ENCODE data around the gene HNRNPR. TPM values are rescaled to one million over a fixed set of nuclear protein-coding genes. Genes with fewer than 3 reads are reported as not detected.

HNRNPR gene
- total and polyA plus RNA-seq, 9 of the 15 experiments (the other 6 are each of a cell fraction or from before 2014, with no cell fraction given), result 80.9 to 372 (median 301) TPM

- no peaks in the 10 kb centered on the region for H3K9me1 ChIP-seq (ENCODE audit: control insufficient read depth, insufficient read depth, low read length)
- H3K4me2 ChIP-seq (ENCODE audit: insufficient read depth, low read length), result no peak overlapping the region
- TF ChIP-seq NFYB (IDR thresholded peaks at IDR 0.05; ENCODE audit: extremely low read depth, insufficient read length) (no peak), SMAD1 (IDR thresholded peaks at IDR 0.05; ENCODE audit: low read depth, low read length, partially characterized antibody) (no peak), ADNP (tag; IDR thresholded peaks at IDR 0.05) (no peak), TRIM24 (IDR thresholded peaks at IDR 0.05) (no peak), TAF15 (IDR thresholded peaks at IDR 0.05; ENCODE audit: low read depth, low read length) (no peak), RBM25 (IDR thresholded peaks at IDR 0.05; ENCODE audit: low read depth, low read length, severe bottlenecking) (no peak)
- TF ChIP-seq, protein P1, sequence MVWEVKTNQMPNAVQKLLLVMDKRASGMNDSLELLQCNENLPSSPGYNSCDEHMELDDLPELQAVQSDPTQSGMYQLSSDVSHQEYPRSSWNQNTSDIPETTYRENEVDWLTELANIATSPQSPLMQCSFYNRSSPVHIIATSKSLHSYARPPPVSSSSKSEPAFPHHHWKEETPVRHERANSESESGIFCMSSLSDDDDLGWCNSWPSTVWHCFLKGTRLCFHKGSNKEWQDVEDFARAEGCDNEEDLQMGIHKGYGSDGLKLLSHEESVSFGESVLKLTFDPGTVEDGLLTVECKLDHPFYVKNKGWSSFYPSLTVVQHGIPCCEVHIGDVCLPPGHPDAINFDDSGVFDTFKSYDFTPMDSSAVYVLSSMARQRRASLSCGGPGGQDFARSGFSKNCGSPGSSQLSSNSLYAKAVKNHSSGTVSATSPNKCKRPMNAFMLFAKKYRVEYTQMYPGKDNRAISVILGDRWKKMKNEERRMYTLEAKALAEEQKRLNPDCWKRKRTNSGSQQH (CRISPR knock-in tag; IDR thresholded peaks at IDR 0.05), result no peak
- no peaks in the 10 kb centered on the region; a peak in 1 of 5 replicates for H3K4me1 ChIP-seq (replicated peaks in 1 of 2; ENCODE audit: control insufficient read depth in 2 of 2, insufficient read depth in 2 of 2, low read length in 2 of 2)
- H3K27ac ChIP-seq (ENCODE audit: extremely low read depth, low read depth, low read length), result no peak overlapping the region
- ChIA-PET CTCF (ENCODE audit: low intra/inter-chr PET ratio) (no interaction called here), POLR2A (interaction anchor here (1.0 to 7.7 kb wide), 6 partner anchors 8 to 292 kb away, joined by 3 to 35 read pairs (median 6); partner anchors contain the start of gene HNRNPR)
- WGBS (ENCODE audit: insufficient coverage, low coverage, missing lambda C conversion rate), result 19% methylated on average over 3 of the region's 3 CpGs
- peaks cover 28% of the 10 kb centered on the region for H3K36me3 ChIP-seq (ENCODE audit: control insufficient read depth, insufficient read depth, low read length)
- DNase-seq (ENCODE audit: extremely low read depth in 1 of 4, low spot score in 3 of 4), result no peak
- FAIRE-seq, result no peak
- ATAC-seq, result no peak
- no peaks in the 10 kb centered on the region for H3K79me2 ChIP-seq (ENCODE audit: control insufficient read depth, insufficient read depth, low read length)
- no peak overlapping the region for H3K9ac ChIP-seq (ENCODE audit: insufficient read depth in 1 of 2, low read depth in 2 of 2, low read length in 2 of 2)
- no TSS peak for BruUV-seq (replicated peaks)
- intact Hi-C loops (cut with micrococcal nuclease) (no loop called here), in situ Hi-C loops (cut with MboI) (no loop called here)
- no peak overlapping the region for H2AFZ ChIP-seq (ENCODE audit: low read depth, low read length)
- H4K20me1 ChIP-seq (replicated peaks; ENCODE audit: control insufficient read depth, insufficient read depth, low read length), result no peaks in the 10 kb centered on the region
- H3K27me3 ChIP-seq (ENCODE audit: control insufficient read depth in 2 of 2, insufficient read depth in 2 of 2, low read length in 2 of 2), result no peaks in the 10 kb centered on the region
- H3K4me3 ChIP-seq, result no peak overlapping the region
- H3K9me3 ChIP-seq (replicated peaks; ENCODE audit: control insufficient read depth, insufficient read depth, low read depth, low read length), result peaks cover 24% of the 10 kb centered on the region
Measured at GRCh38 chr1:23357138-23357908, 13.2 kb upstream of the HNRNPR start.

All from K562 (cell line).